HepG2 (cell line): ENCODE results near the gene FLRT2. TPM values are rescaled to one million over a fixed set of nuclear protein-coding genes. Genes with fewer than 3 reads are reported as not detected.
A peak's percentile ranks its signal among the peaks of the same experiment; 100 is the strongest.

ENCODE experiments used
- ATAC-seq: fragments of 200-7000 bp; cut with Tn5 transposase; 3 replicates; pipeline ENCODE4 v1.9.1; 2020; ENCODE audit warnings: mild to moderate bottlenecking, moderate library complexity
- BruUV-seq: library from RNA; stranded (reverse); fragments of 400-500 nt; replicated peaks from 2 replicates; lab custom pipeline; 2021; lab: Mats Ljungman, UMichigan
- CTCF ChIA-PET: fragments of 300-600 bp; formaldehyde crosslinking; extraction: SDS; loops from one replicate; lab custom pipeline; 2021; ENCODE audit warnings: low total read pairs, inconsistent platforms, low intra/inter-chr PET ratio; lab: Yijun Ruan, JAX
- POLR2A ChIA-PET: fragments of 350-600 bp; sonication (Branson Sonifier 250); formaldehyde crosslinking; loops from one replicate; lab custom pipeline; 2020; ENCODE audit warnings: antibody characterized with exemption, inconsistent platforms; lab: Yijun Ruan, JAX
- DNase-seq: peaks from one replicate; pipeline ENCODE4 v3.0.0-alpha.2; 2015; ENCODE audit warnings: low spot score
- FAIRE-seq: peaks from 3 replicates; lab custom pipeline; 2011; peaks lifted over from hg19 to GRCh38; lab: Jason Lieb, UNC
- H2AFZ ChIP-seq: one replicate; pipeline ENCODE4 v1.6.1; 2011; ENCODE audit warnings: low read length, inconsistent platforms
- H3K27ac ChIP-seq: fragments of 300-600 bp; 3 replicates; pipeline ENCODE4 v1.8.0; 2011; ENCODE audit warnings: mixed run types, mild to moderate bottlenecking, mixed read lengths, low read length, inconsistent platforms; ENCODE audit not compliant: insufficient read depth; ENCODE audit errors: extremely low read length
- H3K27me3 ChIP-seq, 2 experiments: fragments of 200-600 bp in 1 of 2; 2 replicates in 1 of 2; 3 replicates in 1 of 2; pipeline versions ENCODE4 v1.6.0 to v1.8.0; 2011; ENCODE audit warnings: low read length in 2 of 2, mild to moderate bottlenecking in 2 of 2, moderate library complexity in 2 of 2, inconsistent platforms in 1 of 2; ENCODE audit not compliant: insufficient read depth in 2 of 2, control insufficient read depth in 1 of 2
- H3K36me3 ChIP-seq, 2 experiments: fragments of 200-600 bp in 1 of 2; replicated peaks in 1 of 2; 2 replicates in 1 of 2; 3 replicates in 1 of 2; pipeline versions ENCODE4 v1.5.1 to v1.8.0; 2011; ENCODE audit warnings: low read length in 2 of 2, inconsistent platforms in 1 of 2; ENCODE audit not compliant: insufficient read depth in 2 of 2, control insufficient read depth in 1 of 2
- H3K4me1 ChIP-seq: 2 replicates; pipeline ENCODE4 v1.5.1; 2012; ENCODE audit warnings: low read length, inconsistent platforms; ENCODE audit not compliant: insufficient read depth
- H3K4me2 ChIP-seq: 2 replicates; pipeline ENCODE4 v1.6.0; 2011; ENCODE audit warnings: low read depth, low read length, inconsistent platforms
- H3K4me3 ChIP-seq, 3 experiments: fragments of 200-600 bp in 1 of 3; sonication (generic), shearing (Covaris generic) in 1 of 3; replicated peaks in 1 of 3; 2 replicates each; pipeline ENCODE4 v1.5.1; 2011 to 2016; ENCODE audit warnings: low read length in 3 of 3, inconsistent platforms in 2 of 3, low read depth in 2 of 3, mild to moderate bottlenecking in 2 of 3, control low read depth in 1 of 3, mixed read lengths in 1 of 3; ENCODE audit not compliant: insufficient read depth in 1 of 3
- H3K79me2 ChIP-seq: one replicate; pipeline ENCODE4 v1.6.1; 2011; ENCODE audit warnings: low read length, inconsistent platforms; ENCODE audit not compliant: insufficient read depth
- H3K9ac ChIP-seq: 2 replicates; pipeline ENCODE4 v1.6.0; 2011; ENCODE audit warnings: mild to moderate bottlenecking, low read depth, low read length, inconsistent platforms; ENCODE audit not compliant: insufficient read depth
- H3K9me3 ChIP-seq: 2 replicates; pipeline ENCODE4 v1.5.1; 2012; ENCODE audit warnings: mild to moderate bottlenecking, low read length
- H4K20me1 ChIP-seq: 2 replicates; pipeline ENCODE4 v1.6.0; 2011; ENCODE audit warnings: inconsistent platforms, mild to moderate bottlenecking, low read length, moderate library complexity; ENCODE audit not compliant: insufficient read depth
- CEBPG ChIP-seq: IDR thresholded peaks from 2 replicates; pipeline ENCODE4 v1.6.1; 2016
- MEIS1 ChIP-seq: sonication (generic); formaldehyde crosslinking; IDR thresholded peaks from 2 replicates; pipeline ENCODE4 v1.9.0; 2021; ENCODE audit warnings: mild to moderate bottlenecking, missing genetic modification reagents, moderate library complexity, borderline replicate concordance
- NCOA2 ChIP-seq: sonication (generic); formaldehyde crosslinking; IDR thresholded peaks from 2 replicates; pipeline ENCODE4 v1.8.0; 2022; ENCODE audit warnings: inconsistent platforms
- RERE ChIP-seq: IDR thresholded peaks from 2 replicates; pipeline ENCODE4 v1.6.1; 2016; ENCODE audit warnings: low read depth, missing genetic modification reagents, missing compliant biosample characterization
- RFXAP ChIP-seq: sonication (generic); formaldehyde crosslinking; IDR thresholded peaks from 2 replicates; pipeline ENCODE4 v1.4.0; 2020; ENCODE audit warnings: missing genetic modification reagents, borderline replicate concordance
- TSC22D2 ChIP-seq: sonication (generic); formaldehyde crosslinking; IDR thresholded peaks from 2 replicates; pipeline ENCODE4 v1.5.1; 2020; ENCODE audit warnings: missing genetic modification reagents, mild to moderate bottlenecking, borderline replicate concordance
- ZNF354B ChIP-seq: sonication (generic); formaldehyde crosslinking; IDR thresholded peaks from 2 replicates; pipeline ENCODE4 v1.8.0; 2022; ENCODE audit warnings: mild to moderate bottlenecking, missing genetic modification reagents
- ZNF652 ChIP-seq: IDR thresholded peaks from 2 replicates; pipeline ENCODE4 v1.6.1; 2016; ENCODE audit warnings: low read depth, borderline replicate concordance
- WGBS: methylation state at CpG from one replicate; pipeline ENCODE4 v1.1.6; 2017; ENCODE audit warnings: low lambda C conversion rate; 5-methylcytosine and 5-hydroxymethylcytosine counted together
- in situ Hi-C: cut with HindIII; loops from 2 replicates; pipeline ENCODE4 v1.10.0; 2017; ENCODE audit warnings: low pct_unique_long_range_greater_than_20kb; ENCODE audit not compliant: extremely low pct_ligation_motif_present
- intact Hi-C: fragments of 100-400 bp; cut with micrococcal nuclease; formaldehyde crosslinking; loops from one replicate; pipeline ENCODE4 v1.10.0; 2022; ENCODE audit not compliant: unreplicated experiment
- polyA plus RNA-seq, 8 experiments: library from polyadenylated mRNA; depleted of rRNA in 3 of 8; stranded (reverse) in 7 of 8; unstranded in 1 of 8; fragments of >200 nt; fragmentation: Illumina TruSeq in 4 of 8; extraction: Trizol in 4 of 8; gene quantifications; 2 replicates each; pipeline versions ENCODE4 v1.2.1 to v1.2.3, GENCODE V29; 2011 to 2016; ENCODE audit warnings: low read depth in 4 of 8, missing spikeins in 1 of 8, mixed read lengths in 1 of 8; ENCODE audit not compliant: insufficient read depth in 1 of 8
- total RNA-seq, 5 experiments: library from RNA; depleted of rRNA; stranded (reverse); fragments of >200 nt; fragmentation: Illumina TruSeq; extraction: Trizol; gene quantifications; 2 replicates each; pipeline ENCODE4 v1.2.3, GENCODE V29; 2016; ENCODE audit warnings: low read depth in 1 of 5
- TF ChIP-seq, protein P1 (sequence below): sonication (generic); formaldehyde crosslinking; IDR thresholded peaks from 2 replicates; pipeline ENCODE4 v1.4.0; 2020; ENCODE audit warnings: missing genetic modification reagents

The FLRT2 gene
- total and polyA plus RNA-seq, 2 of the 13 experiments (the other 11 are each of a cell fraction or from before 2014, with no cell fraction given) = not detected

GRCh38 chr14:85533023-85533860 is 3.3 kb downstream of the FLRT2 start:
- WGBS = 9% methylated on average over 19 of the region's 90 CpGs
- H3K27ac ChIP-seq = no peak overlapping the region
- peak overlapping the region in 1 of 3 experiments; percentile 22; a peak in 2 of 6 replicates for H3K4me3 ChIP-seq
- peaks cover 5 to 51% of the 10 kb centered on the region in 2 experiments for H3K27me3 ChIP-seq
- no peaks in the 10 kb centered on the region for H3K4me1 ChIP-seq
- in situ Hi-C loops = no loop called here
- no peak for FAIRE-seq
- DNase-seq = no peak
- no peaks in the 10 kb centered on the region for H3K79me2 ChIP-seq
- H3K9ac ChIP-seq = no peak overlapping the region
- no TSS peak for BruUV-seq
- H3K4me2 ChIP-seq = 0 out of 2 replicates have a peak overlapping the region, but pooled peaks have one; percentile 23
- H4K20me1 ChIP-seq = no peaks in the 10 kb centered on the region
- POLR2A ChIA-PET = no interaction called here
- peaks cover 14% of the 10 kb centered on the region; the same call in 1 of the 2 replicates for H3K9me3 ChIP-seq
- CTCF ChIA-PET = no interaction called here
- TF ChIP-seq MEIS1 = no peak
- TF ChIP-seq, protein P1, sequence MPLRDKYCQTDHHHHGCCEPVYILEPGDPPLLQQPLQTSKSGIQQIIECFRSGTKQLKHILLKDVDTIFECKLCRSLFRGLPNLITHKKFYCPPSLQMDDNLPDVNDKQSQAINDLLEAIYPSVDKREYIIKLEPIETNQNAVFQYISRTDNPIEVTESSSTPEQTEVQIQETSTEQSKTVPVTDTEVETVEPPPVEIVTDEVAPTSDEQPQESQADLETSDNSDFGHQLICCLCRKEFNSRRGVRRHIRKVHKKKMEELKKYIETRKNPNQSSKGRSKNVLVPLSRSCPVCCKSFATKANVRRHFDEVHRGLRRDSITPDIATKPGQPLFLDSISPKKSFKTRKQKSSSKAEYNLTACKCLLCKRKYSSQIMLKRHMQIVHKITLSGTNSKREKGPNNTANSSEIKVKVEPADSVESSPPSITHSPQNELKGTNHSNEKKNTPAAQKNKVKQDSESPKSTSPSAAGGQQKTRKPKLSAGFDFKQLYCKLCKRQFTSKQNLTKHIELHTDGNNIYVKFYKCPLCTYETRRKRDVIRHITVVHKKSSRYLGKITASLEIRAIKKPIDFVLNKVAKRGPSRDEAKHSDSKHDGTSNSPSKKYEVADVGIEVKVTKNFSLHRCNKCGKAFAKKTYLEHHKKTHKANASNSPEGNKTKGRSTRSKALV (CRISPR knock-in tag) = peak; percentile 80; the same call in 1 of the 2 replicates
- peak; percentile 56 for ATAC-seq
- no peaks in the 10 kb centered on the region for H3K36me3 ChIP-seq
- no peak overlapping the region for H2AFZ ChIP-seq
- intact Hi-C loops = no loop called here

DNA sequence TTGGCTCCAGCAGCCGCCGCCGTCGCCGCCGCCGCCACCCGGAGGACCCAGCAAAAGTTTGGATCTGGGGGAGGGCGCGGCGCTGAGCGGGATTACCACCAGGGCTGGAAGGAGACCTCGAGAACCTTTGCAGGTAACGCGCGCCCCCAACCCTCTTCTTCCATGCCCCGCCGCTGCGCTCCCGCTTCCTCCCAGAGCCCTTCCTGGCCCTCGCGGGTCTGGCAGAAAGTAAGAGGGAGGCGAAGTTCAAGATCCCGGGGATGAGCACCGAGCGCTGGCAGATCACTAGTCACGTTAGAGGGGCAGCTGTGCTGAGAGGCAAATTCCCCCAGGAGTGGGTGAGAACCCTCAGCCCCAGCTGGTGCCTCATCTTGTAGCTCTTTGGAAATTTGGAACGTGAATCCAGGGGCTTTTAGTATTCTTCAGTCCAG is 3.9 kb downstream of the FLRT2 start:
- Histone ChIP-seq H4K20me1 (no peaks in the 10 kb centered on the region), H3K36me3 (no peaks in the 10 kb centered on the region), H3K79me2 (no peaks in the 10 kb centered on the region), H3K9ac (no peak overlapping the region), H3K4me1 (no peaks in the 10 kb centered on the region), H3K4me2 (no peak overlapping the region), H2AFZ (no peak overlapping the region), H3K27me3 (peaks cover 5 to 48% of the 10 kb centered on the region in 2 experiments), H3K4me3 (peak overlapping the region in 1 of 3 experiments; percentile 16; a peak in 1 of 6 replicates), H3K9me3 (peaks cover 14% of the 10 kb centered on the region; the same call in 1 of the 2 replicates), H3K27ac (no peak overlapping the region)
- in situ Hi-C loops (no loop called here), intact Hi-C loops (no loop called here)
- ATAC-seq (no peak), DNase-seq (no peak), FAIRE-seq (no peak)
- no TSS peak for BruUV-seq
- 8% methylated on average over 1 of the region's 28 CpGs for WGBS
- TF ChIP-seq RERE (CRISPR knock-in tag) (no peak), ZNF652 (no peak), CEBPG (CRISPR knock-in tag) (no peak), NCOA2 (CRISPR knock-in tag) (no peak), ZNF354B (CRISPR knock-in tag) (no peak), TSC22D2 (no peak), RFXAP (CRISPR knock-in tag) (no peak)
- CTCF ChIA-PET = no interaction called here
- POLR2A ChIA-PET = no interaction called here
